OCI-M1 (cell line): ENCODE data around the gene FAR2.
A peak's percentile ranks its signal among the peaks of the same experiment; 100 is the strongest.
"Not testable (repeated sequence)": the region's sequence is repeated elsewhere in the genome, so short reads cannot be mapped to it uniquely, and the experiment has no call there.

ENCODE experiments used
- DNase-seq: peaks from one replicate; lab custom pipeline; 2025; lab: John Stamatoyannopoulos, UW

The FAR2 gene

GRCh38 chr12:29278673-29279420 lies 129.8 kb downstream of the FAR2 start:
- no peak for DNase-seq

- no peak for DNase-seq
Measured at GRCh38 chr12:29281371-29282005, 132.4 kb downstream of the FAR2 start.

- peak; percentile 71 for DNase-seq
Measured at GRCh38 chr12:29282031-29282816, 133.1 kb downstream of the FAR2 start.

GRCh38 chr12:29283969-29284700 lies 135.1 kb downstream of the FAR2 start:
- no peak for DNase-seq

GRCh38 chr12:29286081-29286790 lies 137.2 kb downstream of the FAR2 start:
- DNase-seq = no peak

GRCh38 chr12:29287622-29288021 lies 138.5 kb downstream of the FAR2 start:
- no peak for DNase-seq

- DNase-seq = no peak
Measured at GRCh38 chr12:29288031-29288430, 139.0 kb downstream of the FAR2 start.

GRCh38 chr12:29290475-29290874 lies 141.4 kb downstream of the FAR2 start:
- DNase-seq = not testable (repeated sequence)

- DNase-seq = no peak
Measured at GRCh38 chr12:29291226-29291625, 142.1 kb downstream of the FAR2 start.

GRCh38 chr12:29299633-29300032 lies 150.6 kb downstream of the FAR2 start:
- peak; percentile 71 for DNase-seq

- DNase-seq = no peak
Measured at GRCh38 chr12:29301114-29301513, 152.0 kb downstream of the FAR2 start.

- peak; percentile 58 for DNase-seq
Measured at GRCh38 chr12:29304388-29304787, 155.3 kb downstream of the FAR2 start.

GRCh38 chr12:29306266-29306665 lies 157.2 kb downstream of the FAR2 start:
- no peak for DNase-seq

GRCh38 chr12:29306682-29307081 lies 157.6 kb downstream of the FAR2 start:
- DNase-seq = no peak

- DNase-seq = peak; percentile 50
Measured at GRCh38 chr12:29309320-29309902, 160.3 kb downstream of the FAR2 start.

- DNase-seq = no peak
Measured at GRCh38 chr12:29310899-29311298, 161.8 kb downstream of the FAR2 start.

GRCh38 chr12:29314416-29314815 lies 165.3 kb downstream of the FAR2 start:
- no peak for DNase-seq

- DNase-seq = no peak
Measured at GRCh38 chr12:29316752-29317151, 167.7 kb downstream of the FAR2 start.

GRCh38 chr12:29317556-29318363 lies 168.7 kb downstream of the FAR2 start:
- peak; percentile 86 for DNase-seq
